Ishikawa (cell line): ENCODE results near the gene EYA2.

ENCODE experiments used
- CEBPB ChIP-seq: IDR thresholded peaks from 2 replicates; pipeline ENCODE4 v1.6.1; 2012
- CREB1 ChIP-seq: IDR thresholded peaks from 2 replicates; pipeline ENCODE4 v1.6.1; 2012; ENCODE audit warnings: low read depth
- EGR1 ChIP-seq: IDR thresholded peaks from 2 replicates; pipeline ENCODE4 v1.6.1; 2012
- EP300 ChIP-seq: IDR thresholded peaks from 2 replicates; pipeline ENCODE4 v1.6.1; 2012; ENCODE audit warnings: borderline replicate concordance
- FOXM1 ChIP-seq: IDR thresholded peaks from 2 replicates; pipeline ENCODE4 v1.6.1; 2012; ENCODE audit warnings: low read depth, borderline replicate concordance
- NFIC ChIP-seq: IDR thresholded peaks from 2 replicates; pipeline ENCODE4 v1.6.1; 2012
- RAD21 ChIP-seq: IDR thresholded peaks from 2 replicates; pipeline ENCODE4 v1.6.1; 2012; ENCODE audit warnings: low read depth
- REST ChIP-seq: IDR thresholded peaks from 2 replicates; pipeline ENCODE4 v1.6.1; 2012; ENCODE audit warnings: low read depth, mild to moderate bottlenecking
- TAF1 ChIP-seq: IDR thresholded peaks from 2 replicates; pipeline ENCODE4 v1.6.1; 2012; ENCODE audit warnings: low read depth, mild to moderate bottlenecking
- TCF12 ChIP-seq: IDR thresholded peaks from 2 replicates; pipeline ENCODE4 v1.6.1; 2012; ENCODE audit warnings: low read depth
- TEAD4 ChIP-seq: IDR thresholded peaks from 2 replicates; pipeline ENCODE4 v1.6.1; 2012
- USF1 ChIP-seq: IDR thresholded peaks from 2 replicates; pipeline ENCODE4 v1.6.1; 2012
- YY1 ChIP-seq: IDR thresholded peaks from 2 replicates; pipeline ENCODE4 v1.6.1; 2012; ENCODE audit warnings: low read depth
- ZBTB7A ChIP-seq: IDR thresholded peaks from 2 replicates; pipeline ENCODE4 v1.6.1; 2012; ENCODE audit warnings: low read depth
- TF ChIP-seq, protein P1 (sequence below): IDR thresholded peaks from 2 replicates; pipeline ENCODE4 v1.6.1; 2012

EYA2 gene

DNA sequence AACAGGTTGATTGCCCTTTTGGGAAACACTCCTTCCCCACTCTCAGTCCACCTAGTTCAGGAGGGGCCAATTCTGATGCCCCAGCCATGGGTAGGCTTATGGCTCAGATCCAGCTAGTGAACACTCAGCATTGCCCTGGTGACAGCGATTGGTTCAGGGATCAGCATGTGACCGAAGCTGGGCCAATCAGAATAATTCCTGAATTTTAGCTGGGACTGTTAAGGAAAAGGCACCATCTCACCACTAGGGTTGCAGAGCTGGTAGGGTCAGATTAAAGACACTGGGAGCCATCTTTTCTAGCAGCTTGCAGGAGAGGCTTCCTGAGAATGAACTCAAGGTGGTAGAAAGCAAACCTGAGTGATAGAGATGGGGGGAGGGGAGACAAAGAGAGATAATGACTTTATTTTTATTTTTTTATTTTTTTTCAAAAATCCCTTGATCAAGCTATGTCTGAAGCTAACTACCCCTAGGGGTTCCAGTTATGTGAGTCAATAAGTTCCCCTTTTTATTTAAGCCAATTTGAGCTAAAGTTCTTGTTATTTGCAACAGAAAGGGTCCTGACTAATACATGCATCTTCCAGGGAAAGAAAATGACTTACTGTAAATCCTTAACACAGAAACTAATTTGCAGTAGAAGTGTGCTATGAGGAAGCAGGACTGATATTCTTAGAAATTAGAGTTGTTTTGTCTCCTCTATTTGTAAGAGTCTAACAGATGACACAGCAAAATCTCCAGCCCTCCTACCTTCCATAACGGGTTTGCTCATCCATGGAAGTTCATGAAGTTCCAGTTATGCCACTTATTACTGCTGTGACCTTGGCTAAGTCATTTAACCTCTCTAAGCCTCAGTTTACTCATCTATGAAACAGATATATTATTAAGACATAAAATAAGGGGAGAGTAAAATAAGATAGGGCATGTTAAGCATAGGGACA lies 44.7 kb downstream of the EYA2 start:
- TF ChIP-seq EGR1 (no peak), USF1 (peak; percentile 75)
- TF ChIP-seq, protein P1, sequence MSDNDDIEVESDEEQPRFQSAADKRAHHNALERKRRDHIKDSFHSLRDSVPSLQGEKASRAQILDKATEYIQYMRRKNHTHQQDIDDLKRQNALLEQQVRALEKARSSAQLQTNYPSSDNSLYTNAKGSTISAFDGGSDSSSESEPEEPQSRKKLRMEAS, result no peak

DNA sequence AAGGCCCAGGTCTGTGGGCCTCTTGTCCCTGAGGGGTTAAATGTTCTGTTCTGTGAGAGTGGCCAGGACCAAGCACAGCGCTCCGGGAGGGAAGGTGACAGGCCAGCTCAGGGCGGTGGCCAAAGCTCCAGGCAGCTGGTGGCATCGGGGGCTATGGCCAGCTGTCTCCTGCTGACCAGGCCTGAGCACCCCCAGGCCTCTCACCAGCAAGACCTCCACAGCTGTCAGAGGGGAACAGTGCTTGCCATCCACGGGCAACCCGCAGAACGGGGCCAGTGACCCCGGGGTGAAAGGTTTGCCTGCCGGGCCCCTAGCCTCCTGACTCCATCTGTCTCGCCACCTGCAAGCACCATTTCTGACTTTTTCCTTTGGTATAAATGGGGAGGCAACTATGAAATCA lies 46.0 kb downstream of the EYA2 start:
- TF ChIP-seq USF1, result no peak
- TF ChIP-seq NFIC, result no peak
- no peak for TF ChIP-seq EGR1
- TF ChIP-seq YY1, result no peak
- no peak for TF ChIP-seq CREB1

DNA sequence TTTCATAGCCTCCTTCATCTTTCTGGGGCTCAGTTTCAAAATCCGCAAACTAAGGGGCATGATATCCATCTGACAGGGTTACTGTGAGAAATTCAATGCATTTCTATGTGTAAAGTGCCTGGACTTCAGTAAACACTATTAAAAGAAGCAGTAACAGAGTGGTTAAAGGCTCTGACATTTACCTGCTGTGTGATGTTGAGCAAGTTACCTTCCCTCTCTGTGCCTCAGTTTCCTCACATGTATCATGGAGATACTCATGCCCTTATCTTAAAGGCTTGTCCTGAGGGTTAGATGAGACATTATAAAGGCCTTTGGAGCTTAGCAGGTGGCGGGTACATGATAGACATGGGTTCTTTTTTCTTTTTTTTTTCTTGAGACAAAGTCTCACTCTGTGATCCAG lies 46.8 kb downstream of the EYA2 start:
- TF ChIP-seq EGR1, result no peak
- TF ChIP-seq USF1, result no peak
- no peak for TF ChIP-seq EP300
- TF ChIP-seq TAF1, result no peak
- TF ChIP-seq TCF12, result no peak
- TF ChIP-seq NFIC, result no peak
- no peak for TF ChIP-seq TEAD4
- no peak for TF ChIP-seq YY1

DNA sequence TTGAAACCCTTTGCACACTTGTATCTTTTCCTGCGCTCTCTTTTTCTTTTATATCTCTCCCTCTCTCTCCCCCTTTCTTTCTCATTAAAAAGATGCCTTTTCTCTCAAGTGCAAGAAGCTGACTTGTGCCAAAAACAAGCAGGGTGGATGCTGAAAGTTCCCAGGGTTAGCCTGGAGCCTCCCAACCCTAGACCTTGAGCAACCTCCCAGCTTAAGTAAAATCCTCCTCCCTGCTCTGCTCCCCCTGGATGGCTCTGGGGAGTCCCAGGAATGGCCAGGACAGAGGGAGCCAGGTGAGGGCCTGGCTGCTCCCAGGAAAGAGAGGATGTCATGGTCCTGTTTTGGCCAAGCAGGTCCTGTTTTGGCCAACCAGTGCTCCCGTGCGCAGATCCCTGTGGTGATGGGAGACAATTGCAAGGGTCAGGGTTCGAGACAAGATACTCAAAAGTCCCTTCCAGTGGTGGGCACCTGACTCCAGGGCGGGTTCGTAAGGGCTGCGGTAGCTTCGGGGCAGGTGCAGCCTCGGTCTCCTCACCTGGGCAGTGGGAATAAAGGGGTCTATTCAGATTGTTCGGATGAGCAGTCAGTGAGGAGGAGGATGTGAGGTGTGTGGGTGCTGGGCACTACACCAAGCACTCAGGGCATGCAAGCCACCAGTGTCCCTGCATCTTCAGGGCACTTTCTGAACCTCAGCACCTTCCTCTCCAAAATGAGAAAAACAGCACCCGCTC lies 49.4 kb downstream of the EYA2 start:
- no peak for TF ChIP-seq CREB1
- no peak for TF ChIP-seq CEBPB
- TF ChIP-seq NFIC, result no peak
- no peak for TF ChIP-seq FOXM1
- TF ChIP-seq EGR1, result no peak
- TF ChIP-seq TEAD4, result no peak
- TF ChIP-seq RAD21, result no peak

- TF ChIP-seq REST (no peak), EP300 (no peak), TAF1 (no peak), CEBPB (no peak), ZBTB7A (no peak)
Observed at GRCh38 chr20:46945465-46945864, 50.8 kb downstream of the EYA2 start.

DNA sequence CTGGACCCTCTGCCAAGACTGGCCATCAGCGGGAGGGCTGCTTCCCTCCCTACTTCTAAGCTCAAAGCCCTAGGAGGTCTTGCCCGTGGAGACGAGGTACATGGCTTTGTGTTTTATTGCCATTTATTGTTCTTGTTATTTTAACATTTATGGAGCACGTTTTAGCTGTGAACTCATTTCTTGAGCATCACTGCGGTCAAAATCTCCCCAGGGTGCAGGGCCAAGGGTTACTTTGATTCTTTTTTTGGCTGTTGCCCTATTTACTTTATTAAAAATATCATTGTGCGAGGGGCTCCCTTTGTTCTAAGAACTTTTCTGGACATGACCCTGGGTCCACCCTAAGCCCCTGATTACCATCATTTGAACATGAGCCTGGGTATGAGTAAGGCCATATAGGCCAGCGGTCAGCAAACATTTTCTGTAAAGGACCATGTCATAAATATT lies 51.6 kb downstream of the EYA2 start:
- TF ChIP-seq CEBPB (no peak), YY1 (no peak), USF1 (no peak), FOXM1 (no peak), CREB1 (no peak), RAD21 (no peak), TCF12 (no peak), TEAD4 (no peak), EP300 (no peak), ZBTB7A (no peak), TAF1 (no peak), REST (no peak), NFIC (no peak), EGR1 (no peak)
- TF ChIP-seq, protein P1, result no peak
